Urinary bladder (tissue), 4 donors: ENCODE measurements around the gene GADD45B. TPM values are rescaled to one million over a fixed set of nuclear protein-coding genes. Genes with fewer than 3 reads are reported as not detected.
"Not testable (repeated sequence)": the region's sequence is repeated elsewhere in the genome, so short reads cannot be mapped to it uniquely, and the experiment has no call there.

Experiments
- DNase-seq: peaks from one replicate; pipeline ENCODE4 v3.0.0-alpha.2; 2015; ENCODE audit errors: extremely low spot score
- H3K27ac ChIP-seq: one replicate; pipeline ENCODE4 v1.5.1; 2013; ENCODE audit warnings: low read depth, mild to moderate bottlenecking, moderate library complexity
- H3K36me3 ChIP-seq: one replicate; pipeline ENCODE4 v1.6.1; 2013; ENCODE audit warnings: mild to moderate bottlenecking, moderate library complexity; ENCODE audit not compliant: insufficient read depth
- H3K4me1 ChIP-seq: one replicate; pipeline ENCODE4 v1.6.1; 2013; ENCODE audit warnings: mild to moderate bottlenecking, moderate library complexity; ENCODE audit not compliant: insufficient read depth
- H3K4me3 ChIP-seq: one replicate; pipeline ENCODE4 v1.5.1; 2013; ENCODE audit warnings: low read depth, low read length
- WGBS: extraction: QIAGEN DNeasy Blood & Tissue Kit; methylation state at CpG from one replicate; pipeline ENCODE4 v1.1.7; 2013; 5-methylcytosine and 5-hydroxymethylcytosine counted together
- polyA plus RNA-seq: library from polyadenylated mRNA; stranded (reverse); fragments of 200-250 nt; gene quantifications from one replicate; pipeline ENCODE4 v1.2.3, GENCODE V29; 2013
- total RNA-seq: library from RNA; depleted of rRNA; stranded (reverse); fragments of >200 nt; gene quantifications from one replicate; pipeline ENCODE4 v1.2.3, GENCODE V29; 2014
- donor health status: healthy with polysubstance abuse.
- donor health status: healthy.

GADD45B gene
- total and polyA plus RNA-seq, 2 donors, result 23.2 to 163 TPM

GRCh38 chr19:2454199-2454961, 21.5 kb upstream of the GADD45B start:
- no peaks in the 10 kb centered on the region for H3K36me3 ChIP-seq
- WGBS, result 90% methylated on average over 19 of the region's 19 CpGs

DNA sequence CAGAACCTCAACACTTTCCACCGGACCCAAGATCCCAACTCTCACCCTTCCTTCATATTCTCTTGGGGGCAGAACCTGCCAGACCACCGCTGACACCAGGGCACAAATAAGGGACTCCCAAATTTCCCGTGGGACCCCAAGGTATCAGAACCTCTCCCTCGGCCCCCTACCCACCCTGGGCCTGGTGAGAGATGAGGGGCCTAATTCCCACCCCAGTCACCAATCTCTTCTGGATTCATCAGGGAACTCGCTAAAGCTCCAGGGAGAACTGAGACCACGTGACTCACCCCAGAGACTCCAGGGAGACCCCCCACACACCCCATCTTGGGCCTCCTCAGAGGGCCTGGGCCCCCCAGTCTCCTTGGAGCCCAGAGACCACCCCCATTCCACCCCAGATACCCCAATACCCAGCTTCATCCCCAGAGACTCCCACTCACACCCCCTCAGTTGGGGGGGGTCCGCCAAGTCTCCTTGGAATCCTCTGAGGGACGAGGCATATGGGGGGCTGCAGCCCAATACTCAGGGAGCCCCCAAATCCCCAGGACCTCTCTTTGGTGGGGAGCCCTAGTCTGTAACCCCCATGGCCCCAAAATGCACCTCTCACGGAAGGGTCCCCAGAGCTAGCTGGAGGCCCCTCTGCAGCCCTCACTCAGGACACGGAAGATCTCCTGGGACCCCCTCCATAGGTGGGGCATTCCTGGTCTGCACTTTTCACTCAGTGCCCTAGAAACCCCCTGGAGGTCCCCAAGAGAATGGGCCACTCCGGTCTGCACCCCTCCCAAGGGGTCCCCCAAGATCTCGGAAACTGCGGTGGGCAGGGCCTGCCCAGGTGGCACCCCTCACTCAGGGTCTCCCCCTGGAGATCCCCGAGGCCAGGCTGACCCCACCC, 20.7 kb upstream of the GADD45B start:
- 67% methylated on average over 14 of the region's 14 CpGs for WGBS
- peaks cover 3% of the 10 kb centered on the region for H3K4me1 ChIP-seq
- H3K27ac ChIP-seq, result no peak overlapping the region
- no peak for DNase-seq
- H3K4me3 ChIP-seq, result peak overlapping the region; percentile 94
- no peaks in the 10 kb centered on the region for H3K36me3 ChIP-seq

More at GRCh38 chr19:2454199-2454961, 21.5 kb upstream of the GADD45B start:
- Histone ChIP-seq H3K4me3 (no peak overlapping the region), H3K27ac (no peak overlapping the region), H3K4me1 (peaks cover 3% of the 10 kb centered on the region)
- no peak for DNase-seq

DNA sequence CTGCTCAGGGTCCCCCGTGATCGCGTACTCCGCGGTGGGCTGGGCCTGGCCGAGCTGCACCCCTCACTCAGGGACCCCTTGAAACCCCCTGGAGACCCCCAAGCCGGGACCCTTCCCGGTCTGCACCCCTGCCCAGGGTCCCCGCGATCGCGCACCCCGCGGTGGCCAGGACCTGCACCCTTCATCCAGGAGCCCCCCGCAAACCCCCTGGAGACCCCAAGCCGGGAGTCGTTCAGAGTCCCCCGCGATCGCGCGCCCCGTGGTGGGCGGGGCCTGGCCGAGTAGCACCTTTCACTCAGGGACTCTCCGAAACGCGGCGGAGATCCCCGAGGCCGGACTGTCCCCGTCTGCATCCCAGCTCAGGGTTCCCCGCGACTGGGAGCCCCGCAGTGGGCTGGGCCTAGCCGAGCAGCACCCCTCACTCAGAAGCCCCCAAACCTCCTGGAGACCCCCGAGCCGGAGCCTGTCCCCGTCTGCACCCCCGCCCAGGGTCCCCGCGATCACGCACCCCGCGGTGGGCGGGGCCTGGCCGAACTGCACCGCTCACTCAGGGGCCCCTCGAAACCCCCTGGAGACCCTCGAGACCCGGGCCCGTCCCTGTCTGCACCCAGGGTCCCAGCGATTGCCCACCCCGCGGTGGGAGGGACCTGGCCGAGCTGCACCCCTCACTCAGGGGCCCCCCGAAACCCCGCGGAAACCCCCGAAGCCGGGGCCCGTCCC, 19.9 kb upstream of the GADD45B start:
- DNase-seq, result no peak
- H3K27ac ChIP-seq, result no peak overlapping the region
- WGBS, result 1% methylated on average over 62 of the region's 62 CpGs
- no peaks in the 10 kb centered on the region for H3K36me3 ChIP-seq
- H3K4me1 ChIP-seq, result peaks cover 3% of the 10 kb centered on the region
- peak overlapping the region; percentile 94 for H3K4me3 ChIP-seq

DNA sequence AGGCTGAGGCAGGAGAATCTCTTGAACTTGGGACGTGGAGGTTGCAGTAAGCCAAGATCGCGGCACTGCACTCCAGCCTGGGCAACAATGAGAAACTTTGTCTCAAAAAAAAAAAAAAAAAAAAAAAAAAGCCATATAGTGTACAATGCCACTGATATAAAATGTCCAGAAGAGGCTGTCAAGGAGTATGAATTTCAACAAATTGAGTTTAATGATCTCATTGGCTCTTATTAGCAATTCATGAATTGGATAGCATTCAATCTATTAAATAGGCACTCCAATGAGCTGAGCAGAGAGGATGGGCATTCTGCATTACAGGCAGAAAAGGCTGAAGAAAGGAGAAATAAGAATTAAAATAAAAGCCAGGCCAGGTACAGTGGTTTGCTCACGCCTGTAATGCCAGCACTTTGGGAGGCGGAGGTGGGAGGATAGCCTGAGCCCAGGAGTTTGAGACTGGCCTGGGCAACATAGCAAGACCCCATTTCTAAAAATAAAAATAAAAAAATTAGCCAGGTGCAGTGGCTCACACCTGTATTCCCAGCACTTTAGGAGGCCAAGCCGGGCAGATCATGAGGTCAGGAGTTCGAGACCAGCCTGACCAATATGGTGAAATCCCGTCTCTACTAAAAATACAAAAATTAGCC, 18.4 kb upstream of the GADD45B start:
- Histone ChIP-seq H3K36me3 (no peaks in the 10 kb centered on the region), H3K4me1 (peaks cover 4% of the 10 kb centered on the region), H3K27ac (peak overlapping the region; percentile 28), H3K4me3 (no peak overlapping the region)
- no peak for DNase-seq
- WGBS, result 92% methylated on average over 8 of the region's 8 CpGs

- H3K36me3 ChIP-seq, result no peaks in the 10 kb centered on the region
- H3K4me1 ChIP-seq, result peaks cover 4% of the 10 kb centered on the region
- DNase-seq, result no peak
- 96% methylated on average over 5 of the region's 5 CpGs for WGBS
- no peak overlapping the region for H3K27ac ChIP-seq
- no peak overlapping the region for H3K4me3 ChIP-seq
These were observed 17.9 kb upstream of the GADD45B start for GRCh38 chr19:2458054-2458453.

GRCh38 chr19:2458776-2459175, 17.2 kb upstream of the GADD45B start:
- not testable (repeated sequence) for H3K36me3 ChIP-seq, H3K4me3 ChIP-seq, H3K4me1 ChIP-seq, H3K27ac ChIP-seq, DNase-seq
- 94% methylated on average over 10 of the region's 10 CpGs for WGBS

- H3K36me3 ChIP-seq, result no peaks in the 10 kb centered on the region
- H3K4me1 ChIP-seq, result peaks cover 4% of the 10 kb centered on the region
- DNase-seq, result no peak
- H3K27ac ChIP-seq, result no peak overlapping the region
- H3K4me3 ChIP-seq, result no peak overlapping the region
- WGBS, result 98% methylated on average over 1 of the region's 1 CpG
These were observed 15.7 kb upstream of the GADD45B start for GRCh38 chr19:2460245-2460644.

DNA sequence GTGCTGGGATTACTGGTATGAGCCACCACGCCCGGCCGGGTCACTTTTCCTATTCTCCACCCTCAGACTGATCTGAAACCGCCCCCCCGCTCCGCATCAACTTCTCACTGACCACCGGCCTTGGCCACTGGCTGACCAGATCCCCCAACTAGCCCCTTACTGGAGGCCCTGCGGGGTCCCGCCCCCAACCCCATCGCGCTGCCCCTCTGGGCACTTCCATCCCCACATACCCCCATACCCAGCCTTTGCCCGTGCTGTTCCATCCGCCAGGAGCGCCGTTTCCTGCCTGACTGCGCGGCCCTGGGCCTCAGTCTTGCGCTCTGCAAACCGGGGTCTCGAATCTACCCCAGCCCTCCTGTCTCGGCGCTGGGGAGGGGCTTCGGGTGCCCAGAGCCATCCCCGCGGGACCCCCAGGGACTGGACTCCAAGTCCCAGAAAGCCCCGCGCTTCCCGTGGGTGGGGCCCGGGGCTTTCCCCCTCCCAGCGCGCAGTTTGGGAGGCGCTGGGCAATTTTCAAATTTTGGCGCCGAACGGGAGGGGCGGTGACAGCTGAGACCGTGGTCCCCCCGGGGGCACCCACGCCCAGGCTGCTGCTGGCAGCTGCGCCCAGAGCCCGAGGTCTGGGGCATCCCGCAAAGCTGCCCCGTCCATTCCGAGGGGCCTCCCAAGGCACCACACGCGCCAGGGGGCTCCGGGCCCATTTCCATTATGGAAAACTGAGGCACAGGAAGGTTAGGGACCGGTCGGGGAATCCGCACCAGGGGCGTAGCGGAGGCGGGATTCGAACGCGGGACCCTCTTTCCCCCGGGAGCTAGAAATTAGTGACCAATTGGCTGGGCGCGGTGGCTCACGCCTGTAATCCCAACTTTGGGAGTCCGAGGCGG, 13.9 kb upstream of the GADD45B start:
- Histone ChIP-seq H3K36me3 (no peaks in the 10 kb centered on the region), H3K4me1 (peaks cover 2% of the 10 kb centered on the region), H3K27ac (no peak overlapping the region), H3K4me3 (peak overlapping the region; percentile 43)
- no peak for DNase-seq
- WGBS, result 3% methylated on average over 62 of the region's 62 CpGs

GRCh38 chr19:2462635-2463421, 13.1 kb upstream of the GADD45B start:
- DNase-seq, result peak; percentile 87
- H3K27ac ChIP-seq, result no peak overlapping the region
- peak overlapping the region; percentile 30 for H3K4me3 ChIP-seq
- peaks cover 2% of the 10 kb centered on the region for H3K4me1 ChIP-seq
- H3K36me3 ChIP-seq, result no peaks in the 10 kb centered on the region
- WGBS, result 12% methylated on average over 46 of the region's 46 CpGs

GRCh38 chr19:2463694-2464093, 12.2 kb upstream of the GADD45B start:
- not testable (repeated sequence) for H3K4me1 ChIP-seq, H3K27ac ChIP-seq, H3K4me3 ChIP-seq, DNase-seq, H3K36me3 ChIP-seq
- 97% methylated on average over 5 of the region's 5 CpGs for WGBS

DNA sequence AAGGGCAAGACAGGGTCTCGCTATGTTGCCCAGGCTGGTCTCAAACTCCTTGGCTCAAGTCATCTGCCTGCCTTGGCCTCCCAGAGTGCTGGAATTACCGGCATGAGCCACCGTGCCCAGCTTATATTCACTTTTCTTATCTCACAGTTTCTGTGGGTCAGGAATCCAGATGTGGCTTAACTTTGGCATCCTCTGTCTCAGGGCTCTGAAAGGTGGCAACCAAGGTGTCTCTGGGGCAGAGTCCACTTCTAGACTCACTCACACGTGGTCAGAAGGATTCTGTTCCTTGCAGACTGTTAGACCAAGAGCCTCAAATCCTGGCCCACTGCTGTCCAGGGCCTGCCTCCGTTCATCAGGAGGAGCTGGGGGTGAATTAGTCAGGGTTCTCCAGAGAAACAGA, 11.5 kb upstream of the GADD45B start:
- H3K4me3 ChIP-seq, result no peak overlapping the region
- H3K36me3 ChIP-seq, result no peaks in the 10 kb centered on the region
- 63% methylated on average over 5 of the region's 5 CpGs for WGBS
- DNase-seq, result no peak
- peaks cover 2% of the 10 kb centered on the region for H3K4me1 ChIP-seq
- no peak overlapping the region for H3K27ac ChIP-seq

DNA sequence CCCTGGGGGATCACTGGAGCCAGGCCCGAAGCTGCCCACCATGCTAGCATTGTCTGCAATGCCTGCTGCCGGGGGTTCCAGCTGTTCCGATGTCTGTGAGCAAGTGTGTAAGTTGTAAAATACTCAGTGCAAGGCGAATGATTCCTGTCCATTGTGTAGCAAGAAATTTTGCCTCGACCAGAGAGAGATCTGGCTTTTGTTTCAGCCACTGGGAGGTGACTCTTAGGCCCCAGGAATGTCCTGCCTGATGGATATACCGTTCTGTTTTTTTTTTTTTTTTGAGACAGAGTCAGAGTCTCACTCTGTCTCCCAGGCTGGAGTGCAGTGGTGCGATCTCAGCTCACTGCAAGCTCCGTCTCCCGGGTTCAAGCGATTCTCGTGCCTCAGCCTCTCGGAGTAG, 7.3 kb upstream of the GADD45B start:
- Histone ChIP-seq H3K4me3 (no peak overlapping the region), H3K36me3 (no peaks in the 10 kb centered on the region), H3K4me1 (no peaks in the 10 kb centered on the region), H3K27ac (no peak overlapping the region)
- DNase-seq, result no peak
- WGBS, result 75% methylated on average over 12 of the region's 12 CpGs
